Measurements from ENCODE around the gene RAET1G. TPM values are rescaled to one million over a fixed set of nuclear protein-coding genes. Genes with fewer than 3 reads are reported as not detected.
"Not testable (repeated sequence)": the region's sequence is repeated elsewhere in the genome, so short reads cannot be mapped to it uniquely, and the experiment has no call there.

Gene RAET1G
- 0.18 TPM in 1 of 2 replicates, not detected in the other for total RNA-seq

- Mint-ChIP-seq H3K4me1 (ENCODE audit: low read depth) (peaks cover 15% of the 10 kb centered on the region), H3K27me3 (ENCODE audit: insufficient read depth) (peaks cover 68% of the 10 kb centered on the region), H3K36me3 (ENCODE audit: low read depth) (no peaks in the 10 kb centered on the region), H3K9me3 (no peaks in the 10 kb centered on the region), H3K4me3 (peak within 1 kb of the TSS; percentile 77), H3K27ac (no peak within 1 kb of the TSS)
- intact Hi-C loops (cut with micrococcal nuclease): loop anchor here (1.0 to 5.0 kb wide), 3 partner anchors 12 to 355 kb away; partner anchors contain the start of genes GINM1 and LRP11
- DNase-seq (ENCODE audit: low spot score): peak; percentile 79
Measured at GRCh38 chr6:149922642-149923326, at the start of gene RAET1G. Gene RAET1G, minus strand, starts transcription at chr6:149923121. Its CDS starts 111 bp downstream, at chr6:149923010.

GRCh38 chr6:149969635-149970034 lies 46.7 kb upstream of the RAET1G start:
- no peak for DNase-seq (ENCODE audit: low spot score)
- intact Hi-C loops (cut with micrococcal nuclease): loop anchor here (10.0 kb wide), 1 partner anchor 1485 kb away; the partner anchor contains the start of gene RMND1
- Mint-ChIP-seq H3K9me3 (no peaks in the 10 kb centered on the region), H3K27ac (no peak overlapping the region), H3K27me3 (ENCODE audit: insufficient read depth) (peaks cover 59% of the 10 kb centered on the region), H3K4me3 (no peak overlapping the region), H3K36me3 (ENCODE audit: low read depth) (peaks cover 5% of the 10 kb centered on the region), H3K4me1 (ENCODE audit: low read depth) (peaks cover 15% of the 10 kb centered on the region)

- not testable (repeated sequence) for H3K4me3 Mint-ChIP-seq; DNase-seq (ENCODE audit: low spot score); H3K36me3 Mint-ChIP-seq (ENCODE audit: low read depth); H3K27ac Mint-ChIP-seq; H3K9me3 Mint-ChIP-seq
- Mint-ChIP-seq H3K4me1 (ENCODE audit: low read depth) (peaks cover 21% of the 10 kb centered on the region), H3K27me3 (ENCODE audit: insufficient read depth) (peaks cover 61% of the 10 kb centered on the region)
- intact Hi-C loops (cut with micrococcal nuclease): loop anchor here (10.0 kb wide), 1 partner anchor 1486 kb away; the partner anchor contains the start of gene RMND1
Measured at GRCh38 chr6:149968909-149969308, 46.0 kb upstream of the RAET1G start.

GRCh38 chr6:149967999-149968398 lies 45.1 kb upstream of the RAET1G start:
- H3K27ac Mint-ChIP-seq; H3K36me3 Mint-ChIP-seq (ENCODE audit: low read depth); DNase-seq (ENCODE audit: low spot score); H3K9me3 Mint-ChIP-seq; H3K4me3 Mint-ChIP-seq: not testable (repeated sequence)
- intact Hi-C loops (cut with micrococcal nuclease): loop anchor here (10.0 kb wide), 1 partner anchor 1487 kb away; the partner anchor contains the start of gene RMND1
- H3K27me3 Mint-ChIP-seq (ENCODE audit: insufficient read depth): peaks cover 66% of the 10 kb centered on the region
- peaks cover 28% of the 10 kb centered on the region for H3K4me1 Mint-ChIP-seq (ENCODE audit: low read depth)

- no peak for DNase-seq (ENCODE audit: low spot score)
- Mint-ChIP-seq H3K4me3 (no peak overlapping the region), H3K36me3 (ENCODE audit: low read depth) (peaks cover 7% of the 10 kb centered on the region), H3K9me3 (no peaks in the 10 kb centered on the region), H3K4me1 (ENCODE audit: low read depth) (peaks cover 32% of the 10 kb centered on the region), H3K27ac (no peak overlapping the region), H3K27me3 (ENCODE audit: insufficient read depth) (peaks cover 67% of the 10 kb centered on the region)
- intact Hi-C loops (cut with micrococcal nuclease): loop anchor here (10.0 kb wide), 1 partner anchor 1487 kb away; the partner anchor contains the start of gene RMND1
Measured at GRCh38 chr6:149967591-149967990, 44.7 kb upstream of the RAET1G start.

- intact Hi-C loops (cut with micrococcal nuclease): loop anchor here (10.0 kb wide), 1 partner anchor 1488 kb away; the partner anchor contains the start of gene RMND1
- H3K9me3 Mint-ChIP-seq; DNase-seq (ENCODE audit: low spot score); H3K27ac Mint-ChIP-seq; H3K36me3 Mint-ChIP-seq (ENCODE audit: low read depth): not testable (repeated sequence)
- H3K4me3 Mint-ChIP-seq: peak overlapping the region; percentile 91
- peaks cover 65% of the 10 kb centered on the region for H3K27me3 Mint-ChIP-seq (ENCODE audit: insufficient read depth)
- H3K4me1 Mint-ChIP-seq (ENCODE audit: low read depth): peaks cover 33% of the 10 kb centered on the region
Measured at GRCh38 chr6:149966319-149966718, 43.4 kb upstream of the RAET1G start.

GRCh38 chr6:149965194-149966020 lies 42.5 kb upstream of the RAET1G start:
- Mint-ChIP-seq H3K4me3 (peak overlapping the region; percentile 91), H3K9me3 (no peaks in the 10 kb centered on the region), H3K27me3 (ENCODE audit: insufficient read depth) (peaks cover 71% of the 10 kb centered on the region), H3K36me3 (ENCODE audit: low read depth) (peaks cover 4% of the 10 kb centered on the region), H3K4me1 (ENCODE audit: low read depth) (peaks cover 33% of the 10 kb centered on the region), H3K27ac (peak overlapping the region; percentile 73)
- intact Hi-C loops (cut with micrococcal nuclease): loop anchor here (2.0 to 10.0 kb wide), 2 partner anchors 25 to 1489 kb away; partner anchors contain the start of gene RMND1
- no peak for DNase-seq (ENCODE audit: low spot score)

GRCh38 chr6:149964308-149965193 lies 41.6 kb upstream of the RAET1G start:
- Mint-ChIP-seq H3K4me1 (ENCODE audit: low read depth) (peaks cover 33% of the 10 kb centered on the region), H3K36me3 (ENCODE audit: low read depth) (peaks cover 4% of the 10 kb centered on the region), H3K27me3 (ENCODE audit: insufficient read depth) (peaks cover 75% of the 10 kb centered on the region), H3K27ac (peak overlapping the region; percentile 90), H3K4me3 (peak overlapping the region; percentile 91), H3K9me3 (no peaks in the 10 kb centered on the region)
- intact Hi-C loops (cut with micrococcal nuclease): loop anchor here (2.0 to 10.0 kb wide), 2 partner anchors 26 to 1490 kb away; partner anchors contain the start of gene RMND1
- peak; percentile 9 for DNase-seq (ENCODE audit: low spot score)

GRCh38 chr6:149963462-149964307 lies 40.8 kb upstream of the RAET1G start, which contains the start of gene ULBP1:
Gene ULBP1, plus strand, starts transcription at chr6:149963943. Its CDS starts 107 bp downstream, at chr6:149964050.
- peaks cover 33% of the 10 kb centered on the region for H3K4me1 Mint-ChIP-seq (ENCODE audit: low read depth)
- peak within 1 kb of the TSS; percentile 91 for H3K4me3 Mint-ChIP-seq
- DNase-seq (ENCODE audit: low spot score): peak; percentile 80
- peak within 1 kb of the TSS; percentile 90 for H3K27ac Mint-ChIP-seq
- H3K9me3 Mint-ChIP-seq: no peaks in the 10 kb centered on the region
- H3K36me3 Mint-ChIP-seq (ENCODE audit: low read depth): peaks cover 4% of the 10 kb centered on the region
- H3K27me3 Mint-ChIP-seq (ENCODE audit: insufficient read depth): peaks cover 75% of the 10 kb centered on the region
- intact Hi-C loops (cut with micrococcal nuclease): loop anchor here (1.0 to 10.0 kb wide), 5 partner anchors 22 to 1491 kb away; partner anchors contain the start of gene RMND1

- DNase-seq (ENCODE audit: low spot score): peak; percentile 35
- peaks cover 3% of the 10 kb centered on the region for H3K36me3 Mint-ChIP-seq (ENCODE audit: low read depth)
- H3K4me3 Mint-ChIP-seq: peak overlapping the region; percentile 91
- peaks cover 74% of the 10 kb centered on the region for H3K27me3 Mint-ChIP-seq (ENCODE audit: insufficient read depth)
- H3K27ac Mint-ChIP-seq: peak overlapping the region; percentile 88
- peaks cover 33% of the 10 kb centered on the region for H3K4me1 Mint-ChIP-seq (ENCODE audit: low read depth)
- intact Hi-C loops (cut with micrococcal nuclease): loop anchor here (1.0 to 10.0 kb wide), 4 partner anchors 22 to 1492 kb away; partner anchors contain the start of gene RMND1
- H3K9me3 Mint-ChIP-seq: no peaks in the 10 kb centered on the region
Measured at GRCh38 chr6:149963212-149963461, 40.2 kb upstream of the RAET1G start.

- H3K27ac Mint-ChIP-seq: peak overlapping the region; percentile 88
- H3K27me3 Mint-ChIP-seq (ENCODE audit: insufficient read depth): peaks cover 75% of the 10 kb centered on the region
- no peaks in the 10 kb centered on the region for H3K9me3 Mint-ChIP-seq
- peaks cover 2% of the 10 kb centered on the region for H3K36me3 Mint-ChIP-seq (ENCODE audit: low read depth)
- H3K4me3 Mint-ChIP-seq: peak overlapping the region; percentile 91
- intact Hi-C loops (cut with micrococcal nuclease): loop anchor here (1.0 to 10.0 kb wide), 4 partner anchors 21 to 1492 kb away; partner anchors contain the start of gene RMND1
- H3K4me1 Mint-ChIP-seq (ENCODE audit: low read depth): peaks cover 33% of the 10 kb centered on the region
- DNase-seq (ENCODE audit: low spot score): no peak
Measured at GRCh38 chr6:149962461-149963211, 39.7 kb upstream of the RAET1G start.
